B cell (primary cell): ENCODE measurements around the gene KIF2A. TPM values are rescaled to one million over a fixed set of nuclear protein-coding genes. Genes with fewer than 3 reads are reported as not detected.

Source experiments
- ATAC-seq: fragments of 200-7000 bp; cut with Tn5 transposase; one replicate; pipeline ENCODE4 v1.10.0; 2021; ENCODE audit warnings: low read depth, mild to moderate bottlenecking, moderate number of reproducible peaks, moderate library complexity
- CTCF ChIA-PET: fragments of 350-600 bp; sonication (Branson Sonifier 250); formaldehyde crosslinking; loops from one replicate; lab custom pipeline; 2021; ENCODE audit warnings: antibody characterized with exemption, inconsistent platforms; lab: Charles Lee
- POLR2A ChIA-PET: fragments of 350-600 bp; sonication (Branson Sonifier 250); formaldehyde crosslinking; loops from one replicate; lab custom pipeline; 2021; ENCODE audit warnings: antibody characterized with exemption; lab: Charles Lee
- DNase-seq: peaks from one replicate; pipeline ENCODE4 v3.0.0; 2013
- H2AFZ ChIP-seq: 2 replicates; pipeline ENCODE4 v1.6.1; 2012; ENCODE audit warnings: mild to moderate bottlenecking, low read depth, low read length; ENCODE audit not compliant: insufficient read depth, poor library complexity, severe bottlenecking
- H3K27ac ChIP-seq, 2 donors: 1 replicate in 1 of 2; 2 replicates in 1 of 2; pipeline ENCODE4 v1.5.1; 2012 to 2013; ENCODE audit warnings: low read length in 2 of 2, mild to moderate bottlenecking in 2 of 2, moderate library complexity in 1 of 2
- H3K27me3 ChIP-seq, 4 experiments: fragments of 200-600 bp in 1 of 4; sonication (generic) in 1 of 4; replicated peaks in 1 of 4; 1 replicate in 2 of 4; 2 replicates in 2 of 4; pipeline versions ENCODE4 v1.6.1 to v1.7.0; 2013 to 2016; ENCODE audit warnings: low read length in 3 of 4, mild to moderate bottlenecking in 2 of 4, mixed read lengths in 1 of 4, moderate library complexity in 1 of 4; ENCODE audit not compliant: insufficient read depth in 4 of 4, control insufficient read depth in 3 of 4; ENCODE audit errors: control extremely low read depth in 1 of 4
- H3K36me3 ChIP-seq, 2 experiments: replicated peaks in 1 of 2; 1 replicate in 1 of 2; 2 replicates in 1 of 2; pipeline versions ENCODE4 v1.6.1 to v1.7.1; 2013; ENCODE audit warnings: low read length in 1 of 2; ENCODE audit not compliant: insufficient read depth in 2 of 2, control insufficient read depth in 1 of 2; ENCODE audit errors: control extremely low read depth in 1 of 2, extremely low read depth in 1 of 2
- H3K4me1 ChIP-seq, 2 donors: fragments of 200-600 bp in 1 of 2; sonication (generic) in 1 of 2; 1 replicate in 1 of 2; 2 replicates in 1 of 2; pipeline versions ENCODE4 v1.5.1 to v1.6.1; 2013 to 2017; ENCODE audit warnings: low read length in 2 of 2; ENCODE audit not compliant: control insufficient read depth in 2 of 2, insufficient read depth in 2 of 2
- H3K4me2 ChIP-seq: replicated peaks from 2 replicates; pipeline ENCODE3; 2012; ENCODE audit warnings: mild to moderate bottlenecking, low read depth, low read length; ENCODE audit not compliant: poor library complexity, severe bottlenecking
- H3K4me3 ChIP-seq, 5 experiments: fragments of 200-600 bp in 1 of 5; sonication (generic) in 1 of 5; 1 replicate in 3 of 5; 2 replicates in 2 of 5; pipeline versions ENCODE4 v1.5.1 to v1.7.0; 2011 to 2016; ENCODE audit warnings: low read length in 4 of 5, mild to moderate bottlenecking in 4 of 5, low read depth in 2 of 5, control low read depth in 1 of 5, moderate library complexity in 1 of 5; ENCODE audit not compliant: insufficient read depth in 1 of 5; ENCODE audit errors: control extremely low read depth in 1 of 5, extremely low read depth in 1 of 5
- H3K79me2 ChIP-seq: fragments of 200-600 bp; sonication (generic); one replicate; pipeline ENCODE4 v1.6.0; 2016; ENCODE audit warnings: low read length; ENCODE audit not compliant: control insufficient read depth, insufficient read depth
- H3K9ac ChIP-seq: fragments of 200-600 bp; sonication (generic); 2 replicates; pipeline ENCODE4 v1.6.1; 2017; ENCODE audit warnings: mild to moderate bottlenecking, low read length, moderate library complexity
- H3K9me3 ChIP-seq, 3 donors: one replicate each; pipeline versions ENCODE4 v1.6.1 to v1.7.1; 2013; ENCODE audit warnings: low read length in 2 of 3; ENCODE audit not compliant: control insufficient read depth in 2 of 3, insufficient read depth in 1 of 3; ENCODE audit errors: control extremely low read depth in 1 of 3
- H4K20me1 ChIP-seq: 2 replicates; pipeline ENCODE4 v1.6.0; 2012; ENCODE audit warnings: mild to moderate bottlenecking, low read length; ENCODE audit not compliant: insufficient read depth, control insufficient read depth, poor library complexity, severe bottlenecking
- H3K27ac Mint-ChIP-seq: one replicate; pipeline ENCODE4 v1.8.0; 2021; ENCODE audit warnings: mixed read lengths
- H3K27me3 Mint-ChIP-seq: one replicate; pipeline ENCODE4 v1.8.0; 2021; ENCODE audit warnings: mixed read lengths
- H3K4me1 Mint-ChIP-seq: one replicate; pipeline ENCODE4 v1.8.0; 2021; ENCODE audit warnings: mixed read lengths
- H3K4me3 Mint-ChIP-seq: one replicate; pipeline ENCODE4 v1.8.0; 2021; ENCODE audit warnings: mixed read lengths
- H3K9me3 Mint-ChIP-seq: one replicate; pipeline ENCODE4 v1.8.0; 2022; ENCODE audit warnings: mixed read lengths; ENCODE audit not compliant: insufficient read depth
- CTCF ChIP-seq: fragments of 200-600 bp; IDR thresholded peaks from one replicate; pipeline ENCODE4 v1.8.0; 2022; ENCODE audit warnings: antibody characterized with exemption, mild to moderate bottlenecking
- EZH2 ChIP-seq: IDR thresholded peaks from 2 replicates; pipeline ENCODE4 v1.6.1; 2012; ENCODE audit warnings: borderline replicate concordance, low read depth, mild to moderate bottlenecking, moderate library complexity, low read length; ENCODE audit not compliant: insufficient read depth, poor library complexity, severe bottlenecking
- WGBS: methylation state at CpG from one replicate; pipeline ENCODE4 v1.1.5; 2013; ENCODE audit warnings: missing lambda C conversion rate; ENCODE audit not compliant: insufficient coverage; 5-methylcytosine and 5-hydroxymethylcytosine counted together
- intact Hi-C: fragments of 100-400 bp; cut with micrococcal nuclease; formaldehyde crosslinking; loops from one replicate; pipeline ENCODE4 v1.10.0; 2022
- polyA plus RNA-seq: library from polyadenylated mRNA; depleted of rRNA; stranded (reverse); fragments of >200 nt; gene quantifications from 2 replicates; pipeline ENCODE4 v1.2.3, GENCODE V29; 2012
- total RNA-seq, 2 donors: library from RNA; stranded (reverse); fragments of 120-200 nt in 1 of 2; gene quantifications; 1 replicate in 1 of 2; 2 replicates in 1 of 2; pipeline versions ENCODE4 v1.2.3 to v1.2.4, GENCODE V29; 2013 to 2022

Gene KIF2A
- total and polyA plus RNA-seq, 2 donors (not counting 1 experiment from before 2014, with no cell fraction given) = 12.9 to 59.0 TPM

- Mint-ChIP-seq H3K9me3 (no peaks in the 10 kb centered on the region), H3K4me3 (no peak overlapping the region), H3K27me3 (no peaks in the 10 kb centered on the region), H3K4me1 (no peaks in the 10 kb centered on the region), H3K27ac (no peak overlapping the region)
- H3K9me3 ChIP-seq = no peaks in the 10 kb centered on the region
- no CpG with 5 or more reads among the region's 3 CpGs for WGBS
- H3K4me3 ChIP-seq = no peak overlapping the region
- H3K27me3 ChIP-seq = no peaks in the 10 kb centered on the region
- TF ChIP-seq EZH2 = no peak
- TF ChIP-seq CTCF = no peak
- H3K4me2 ChIP-seq = no peak overlapping the region
- ATAC-seq (no peak), DNase-seq (no peak)
- no peaks in the 10 kb centered on the region for H3K79me2 ChIP-seq
- ChIA-PET CTCF (no interaction called here), POLR2A (no interaction called here)
- H3K36me3 ChIP-seq = peaks cover 12 to 50% of the 10 kb centered on the region in 2 experiments
- intact Hi-C loops = no loop called here
- no peaks in the 10 kb centered on the region for H4K20me1 ChIP-seq
- no peaks in the 10 kb centered on the region for H3K4me1 ChIP-seq
- no peak overlapping the region for H2AFZ ChIP-seq
- no peak overlapping the region for H3K9ac ChIP-seq
- no peak overlapping the region for H3K27ac ChIP-seq
These were observed 70.1 kb downstream of the KIF2A start for GRCh38 chr5:62376064-62376463.

GRCh38 chr5:62385131-62385530 lies 79.1 kb downstream of the KIF2A start:
- no peak for TF ChIP-seq EZH2
- TF ChIP-seq CTCF = no peak
- Histone ChIP-seq H3K4me3 (no peak overlapping the region), H3K27me3 (no peaks in the 10 kb centered on the region), H3K36me3 (peaks cover 19 to 58% of the 10 kb centered on the region in 2 experiments), H3K9ac (no peak overlapping the region), H3K4me1 (no peaks in the 10 kb centered on the region), H2AFZ (no peak overlapping the region), H3K4me2 (no peak overlapping the region), H3K27ac (no peak overlapping the region), H4K20me1 (no peaks in the 10 kb centered on the region), H3K79me2 (no peaks in the 10 kb centered on the region), H3K9me3 (no peaks in the 10 kb centered on the region)
- intact Hi-C loops = no loop called here
- ChIA-PET CTCF (no interaction called here), POLR2A (no interaction called here)
- no peaks in the 10 kb centered on the region for H3K9me3 Mint-ChIP-seq
- H3K27me3 Mint-ChIP-seq = no peaks in the 10 kb centered on the region
- no peaks in the 10 kb centered on the region for H3K4me1 Mint-ChIP-seq
- WGBS = no CpG with 5 or more reads among the region's 4 CpGs
- no peak overlapping the region for H3K27ac Mint-ChIP-seq
- DNase-seq (no peak), ATAC-seq (no peak)
- H3K4me3 Mint-ChIP-seq = no peak overlapping the region
